ENCODE data around the gene RABAC1. TPM values are rescaled to one million over a fixed set of nuclear protein-coding genes. Genes with fewer than 3 reads are reported as not detected.

RABAC1 gene
- total and polyA plus RNA-seq, 9 of the 15 experiments (the other 6 are each of a cell fraction or from before 2014, with no cell fraction given): 2.4 to 28.1 (median 9.3) TPM

DNA sequence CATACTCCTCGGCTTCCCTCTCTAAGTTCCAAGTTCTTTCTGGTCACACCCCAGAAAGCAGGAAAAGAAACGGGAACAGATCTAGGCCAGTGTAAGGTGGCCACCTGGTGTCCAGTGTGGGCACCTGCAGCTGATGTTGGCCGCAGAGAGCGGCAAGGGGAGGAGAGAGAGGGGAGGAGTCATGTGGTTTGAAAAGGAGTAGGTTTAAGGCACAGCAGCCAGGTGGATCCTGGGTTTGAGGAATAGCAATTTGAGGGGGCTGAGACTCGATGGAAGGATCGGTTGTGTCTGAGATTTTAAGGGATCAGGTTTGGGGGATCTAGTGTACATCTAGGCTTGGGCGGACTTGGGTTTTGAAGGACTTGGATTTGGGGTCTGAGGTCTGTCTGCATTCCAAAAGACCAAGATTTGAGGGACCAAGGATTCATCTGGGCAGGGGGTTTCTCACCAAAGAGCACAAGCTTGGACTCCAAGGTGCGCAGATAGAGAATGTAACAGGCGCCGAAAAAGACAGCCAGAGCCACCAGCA, 1.2 kb downstream of the RABAC1 start (continued):
- TF ChIP-seq, protein P1, sequence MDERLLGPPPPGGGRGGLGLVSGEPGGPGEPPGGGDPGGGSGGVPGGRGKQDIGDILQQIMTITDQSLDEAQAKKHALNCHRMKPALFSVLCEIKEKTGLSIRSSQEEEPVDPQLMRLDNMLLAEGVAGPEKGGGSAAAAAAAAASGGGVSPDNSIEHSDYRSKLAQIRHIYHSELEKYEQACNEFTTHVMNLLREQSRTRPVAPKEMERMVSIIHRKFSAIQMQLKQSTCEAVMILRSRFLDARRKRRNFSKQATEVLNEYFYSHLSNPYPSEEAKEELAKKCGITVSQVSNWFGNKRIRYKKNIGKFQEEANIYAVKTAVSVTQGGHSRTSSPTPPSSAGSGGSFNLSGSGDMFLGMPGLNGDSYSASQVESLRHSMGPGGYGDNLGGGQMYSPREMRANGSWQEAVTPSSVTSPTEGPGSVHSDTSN (CRISPR knock-in tag; IDR thresholded peaks at IDR 0.05; ENCODE audit: low read depth): no peak
- TF ChIP-seq, protein P1 (tag; conservative IDR thresholded peaks at IDR 0.05; ENCODE audit: low read depth): no peak
- TF ChIP-seq BHLHE40 (IDR thresholded peaks at IDR 0.05; ENCODE audit: low read length): 0 out of 2 replicates have a peak, but pooled peaks have one; percentile 24
- peak in 1 of 2 experiments; percentile 40; a peak in 1 of 4 replicates for TF ChIP-seq FOXK2 (conservative IDR thresholded peaks at IDR 0.05 in 1 of 2, IDR thresholded peaks at IDR 0.05 in 1 of 2; ENCODE audit: low read depth in 2 of 2)
- no peak for TF ChIP-seq SREBF1 (IDR thresholded peaks at IDR 0.05; ENCODE audit: borderline replicate concordance, low read depth, low read length)
- TF ChIP-seq MYNN (IDR thresholded peaks at IDR 0.05): 0 out of 2 replicates have a peak, but pooled peaks have one; percentile 19
- no peak for TF ChIP-seq MYNN (CRISPR knock-in tag; IDR thresholded peaks at IDR 0.05)
- TF ChIP-seq EWSR1 (IDR thresholded peaks at IDR 0.05; ENCODE audit: borderline replicate concordance, low read depth, partially characterized antibody): no peak
- TF ChIP-seq HNRNPLL (IDR thresholded peaks at IDR 0.05; ENCODE audit: low read depth, low read length, poor library complexity, severe bottlenecking): no peak
- peak; percentile 24; the same call in 1 of the 2 replicates for TF ChIP-seq L3MBTL2 (IDR thresholded peaks at IDR 0.05)
- TF ChIP-seq MEF2A (IDR thresholded peaks at IDR 0.05; ENCODE audit: control insufficient read depth, low read depth, low read length): no peak
- TF ChIP-seq ATF7 (IDR thresholded peaks at IDR 0.05): 0 out of 2 replicates have a peak, but pooled peaks have one; percentile 18
- TF ChIP-seq, protein P2, sequence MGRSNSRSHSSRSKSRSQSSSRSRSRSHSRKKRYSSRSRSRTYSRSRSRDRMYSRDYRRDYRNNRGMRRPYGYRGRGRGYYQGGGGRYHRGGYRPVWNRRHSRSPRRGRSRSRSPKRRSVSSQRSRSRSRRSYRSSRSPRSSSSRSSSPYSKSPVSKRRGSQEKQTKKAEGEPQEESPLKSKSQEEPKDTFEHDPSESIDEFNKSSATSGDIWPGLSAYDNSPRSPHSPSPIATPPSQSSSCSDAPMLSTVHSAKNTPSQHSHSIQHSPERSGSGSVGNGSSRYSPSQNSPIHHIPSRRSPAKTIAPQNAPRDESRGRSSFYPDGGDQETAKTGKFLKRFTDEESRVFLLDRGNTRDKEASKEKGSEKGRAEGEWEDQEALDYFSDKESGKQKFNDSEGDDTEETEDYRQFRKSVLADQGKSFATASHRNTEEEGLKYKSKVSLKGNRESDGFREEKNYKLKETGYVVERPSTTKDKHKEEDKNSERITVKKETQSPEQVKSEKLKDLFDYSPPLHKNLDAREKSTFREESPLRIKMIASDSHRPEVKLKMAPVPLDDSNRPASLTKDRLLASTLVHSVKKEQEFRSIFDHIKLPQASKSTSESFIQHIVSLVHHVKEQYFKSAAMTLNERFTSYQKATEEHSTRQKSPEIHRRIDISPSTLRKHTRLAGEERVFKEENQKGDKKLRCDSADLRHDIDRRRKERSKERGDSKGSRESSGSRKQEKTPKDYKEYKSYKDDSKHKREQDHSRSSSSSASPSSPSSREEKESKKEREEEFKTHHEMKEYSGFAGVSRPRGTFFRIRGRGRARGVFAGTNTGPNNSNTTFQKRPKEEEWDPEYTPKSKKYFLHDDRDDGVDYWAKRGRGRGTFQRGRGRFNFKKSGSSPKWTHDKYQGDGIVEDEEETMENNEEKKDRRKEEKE (IDR thresholded peaks at IDR 0.05; ENCODE audit: borderline replicate concordance in 1 of 2, control insufficient read depth in 1 of 2, low read depth in 2 of 2, low read length in 1 of 2): 0 out of 4 replicates have a peak, but pooled peaks of 1 of the 2 experiments have one; percentile 23
- no peak for TF ChIP-seq PHF21A (IDR thresholded peaks at IDR 0.05; ENCODE audit: borderline replicate concordance, low read depth)
- no peak for TF ChIP-seq ZKSCAN3 (CRISPR knock-in tag; IDR thresholded peaks at IDR 0.05)
- no peak for TF ChIP-seq ZNF282 (CRISPR knock-in tag; IDR thresholded peaks at IDR 0.05)
- peak; percentile 42; the same call in 1 of the 2 replicates for TF ChIP-seq CC2D1A (IDR thresholded peaks at IDR 0.05)
- TF ChIP-seq ARID4B (CRISPR knock-in tag; IDR thresholded peaks at IDR 0.05): no peak
